ENCODE results near the gene PRSS36.
"Not testable (repeated sequence)": the region's sequence is repeated elsewhere in the genome, so short reads cannot be mapped to it uniquely, and the experiment has no call there.

PRSS36 gene

GRCh38 chr16:31118223-31119155 lies 31.4 kb downstream of the PRSS36 start:
- DNase-seq, result no peak

DNA sequence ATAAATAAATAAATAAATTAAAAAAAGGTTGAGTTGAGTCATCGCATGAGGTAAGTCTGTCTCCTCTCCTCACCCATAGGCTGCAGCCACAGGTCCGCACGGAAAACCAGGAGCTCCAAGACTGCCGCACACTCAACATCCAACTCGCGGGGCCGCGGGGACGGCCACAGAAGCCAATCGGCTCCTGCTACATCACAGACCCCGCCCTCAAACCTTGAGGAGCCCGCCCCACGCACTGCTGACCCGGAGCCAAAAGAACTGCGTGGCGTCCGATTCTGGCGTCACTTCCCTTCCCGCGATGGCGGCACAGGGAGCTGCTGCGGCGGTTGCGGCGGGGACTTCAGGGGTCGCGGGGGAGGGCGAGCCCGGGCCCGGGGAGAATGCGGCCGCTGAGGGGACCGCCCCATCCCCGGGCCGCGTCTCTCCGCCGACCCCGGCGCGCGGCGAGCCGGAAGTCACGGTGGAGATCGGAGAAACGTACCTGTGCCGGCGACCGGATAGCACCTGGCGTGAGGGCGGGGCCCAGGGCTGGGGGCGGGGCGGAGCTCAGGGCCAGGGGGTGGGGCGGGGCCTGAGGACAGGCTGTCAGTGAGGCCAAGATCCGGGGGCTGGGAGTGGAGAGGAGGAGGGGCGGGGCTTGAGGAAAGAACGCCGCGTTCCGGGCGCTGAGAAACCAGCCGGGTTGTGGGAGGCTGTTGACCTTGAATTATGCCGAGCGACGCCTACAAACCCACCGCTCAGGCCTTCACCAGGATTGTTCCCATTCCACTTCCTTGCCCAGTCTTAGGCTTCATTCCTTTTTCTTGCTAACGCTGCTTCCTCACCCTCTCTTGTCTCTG lies 32.3 kb downstream of the PRSS36 start, which contains the start of gene KAT8:
TSS of gene KAT8 (plus strand) at position 281 of the 839 bp plus-strand sequence. CDS start at position 299, 18 bp downstream.
- peak; percentile 96 for DNase-seq

- no peak for DNase-seq
Observed at GRCh38 chr16:31114468-31114867, 35.4 kb downstream of the PRSS36 start.

- no peak for DNase-seq
Observed at GRCh38 chr16:31113121-31114120, 36.4 kb downstream of the PRSS36 start.

DNA sequence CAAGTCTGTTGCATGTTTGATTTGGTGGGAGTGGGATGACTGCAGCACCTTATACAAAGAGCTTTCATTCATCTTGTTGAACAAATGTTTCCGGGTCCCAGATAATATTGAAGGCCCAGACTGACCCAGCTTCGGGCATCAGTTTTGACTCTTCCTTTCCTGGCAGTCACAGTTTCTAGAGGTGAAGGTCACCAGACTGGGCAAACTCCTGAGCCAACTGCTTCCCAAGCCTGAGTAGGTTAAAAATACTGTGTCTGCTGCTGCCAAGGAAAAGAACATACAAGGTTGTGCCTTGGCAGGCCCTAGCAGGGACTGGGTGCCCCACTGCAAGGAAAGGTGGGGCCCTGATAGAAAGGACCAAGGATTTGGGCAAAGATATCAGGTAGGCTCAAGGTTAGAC lies 37.2 kb downstream of the PRSS36 start:
- DNase-seq, result no peak

DNA sequence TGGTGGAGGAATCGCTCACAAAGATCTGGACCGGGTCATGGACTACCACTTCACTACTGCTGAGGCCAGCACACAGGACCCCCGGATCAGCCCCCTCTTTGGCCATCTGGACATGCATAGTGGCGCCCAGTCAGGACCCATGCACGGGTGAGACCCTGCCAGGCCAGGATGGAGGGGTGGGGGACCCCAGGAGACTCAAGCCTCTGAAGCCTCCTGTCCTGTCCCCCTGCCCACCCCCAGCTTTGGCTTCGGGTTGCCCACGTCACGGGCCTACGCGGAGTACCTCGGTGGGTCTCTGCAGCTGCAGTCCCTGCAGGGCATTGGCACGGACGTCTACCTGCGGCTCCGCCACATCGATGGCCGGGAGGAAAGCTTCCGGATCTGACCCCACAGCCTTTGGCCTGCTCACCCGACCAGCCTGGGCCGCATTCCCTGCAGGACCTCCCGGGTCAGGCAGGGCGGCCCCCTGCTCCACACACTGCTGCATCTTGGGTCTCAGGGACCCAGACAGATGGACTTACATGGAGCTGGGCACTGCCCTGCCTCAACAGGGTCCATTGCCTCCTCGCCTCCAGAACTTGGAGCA lies 37.9 kb downstream of the PRSS36 start:
- DNase-seq, result no peak

GRCh38 chr16:31110106-31111034 lies 39.5 kb downstream of the PRSS36 start:
- DNase-seq, result no peak

- DNase-seq, result no peak
Observed at GRCh38 chr16:31109622-31110021, 40.2 kb downstream of the PRSS36 start.

- DNase-seq, result no peak
Observed at GRCh38 chr16:31108794-31109558, 40.9 kb downstream of the PRSS36 start.

DNA sequence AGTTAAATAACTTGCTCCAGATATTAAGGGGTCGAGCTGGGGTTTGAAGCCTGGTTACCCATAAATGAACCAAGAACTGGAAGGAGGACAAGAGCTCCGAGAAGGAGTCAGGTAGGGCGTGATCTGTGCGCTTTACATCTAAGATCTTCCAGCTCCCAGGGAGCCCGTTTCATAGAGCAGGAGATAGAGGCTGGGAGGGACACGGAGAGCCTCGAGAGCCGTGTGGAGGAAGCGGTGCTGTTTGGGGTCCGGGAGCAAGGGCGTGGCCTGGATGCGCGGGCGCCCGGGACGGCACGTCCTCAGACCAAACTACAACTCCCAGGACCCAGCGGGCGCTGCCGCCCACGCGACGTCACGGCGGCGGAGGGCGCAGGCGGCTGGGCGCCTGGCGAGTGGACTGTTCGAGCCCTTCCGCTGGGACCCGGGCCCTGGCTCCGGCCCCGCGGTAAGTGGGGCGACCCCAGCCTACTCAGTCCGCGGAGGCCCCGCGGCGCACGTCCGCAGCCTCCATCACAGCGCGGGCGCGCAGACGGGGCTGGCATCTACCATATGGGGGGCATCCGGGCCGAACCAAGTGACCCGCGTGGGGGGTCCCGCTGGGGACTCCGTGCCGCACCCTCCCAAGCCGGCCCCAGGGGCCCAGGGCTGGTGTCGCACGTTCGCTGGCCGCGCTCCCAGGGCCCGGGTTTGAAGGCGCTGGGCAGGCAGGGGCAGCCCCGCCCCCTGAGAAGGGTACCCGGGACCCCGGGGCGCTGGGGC lies 41.7 kb downstream of the PRSS36 start, which contains the start of gene BCKDK:
TSS of gene BCKDK (plus strand) at position 352 of the 759 bp plus-strand sequence. CDS start 838 bp downstream, outside the sequence.
- DNase-seq, result peak; percentile 20

DNA sequence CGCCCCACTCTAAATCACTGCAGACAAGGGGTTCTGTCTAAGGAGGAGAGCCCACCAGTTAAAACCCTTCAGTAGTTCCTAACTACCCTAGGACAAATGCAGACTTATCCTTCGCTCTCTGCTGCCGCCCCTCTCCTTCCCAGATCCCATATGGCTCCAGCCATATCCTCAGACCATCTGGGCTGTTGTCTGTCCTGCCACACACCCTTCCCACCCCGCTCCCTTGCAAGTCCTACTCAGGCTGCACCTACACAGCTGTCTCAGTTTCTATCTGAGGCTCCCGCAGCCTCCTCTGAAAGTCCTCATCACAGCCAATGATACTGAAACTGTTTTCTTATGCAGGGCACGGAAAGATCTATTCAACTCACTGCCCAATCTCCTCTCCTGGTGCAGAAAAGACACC lies 42.4 kb downstream of the PRSS36 start:
- no peak for DNase-seq

- no peak for DNase-seq
Observed at GRCh38 chr16:31106509-31107464, 43.1 kb downstream of the PRSS36 start.

GRCh38 chr16:31105677-31106213 lies 44.1 kb downstream of the PRSS36 start:
- peak; percentile 77 for DNase-seq

DNA sequence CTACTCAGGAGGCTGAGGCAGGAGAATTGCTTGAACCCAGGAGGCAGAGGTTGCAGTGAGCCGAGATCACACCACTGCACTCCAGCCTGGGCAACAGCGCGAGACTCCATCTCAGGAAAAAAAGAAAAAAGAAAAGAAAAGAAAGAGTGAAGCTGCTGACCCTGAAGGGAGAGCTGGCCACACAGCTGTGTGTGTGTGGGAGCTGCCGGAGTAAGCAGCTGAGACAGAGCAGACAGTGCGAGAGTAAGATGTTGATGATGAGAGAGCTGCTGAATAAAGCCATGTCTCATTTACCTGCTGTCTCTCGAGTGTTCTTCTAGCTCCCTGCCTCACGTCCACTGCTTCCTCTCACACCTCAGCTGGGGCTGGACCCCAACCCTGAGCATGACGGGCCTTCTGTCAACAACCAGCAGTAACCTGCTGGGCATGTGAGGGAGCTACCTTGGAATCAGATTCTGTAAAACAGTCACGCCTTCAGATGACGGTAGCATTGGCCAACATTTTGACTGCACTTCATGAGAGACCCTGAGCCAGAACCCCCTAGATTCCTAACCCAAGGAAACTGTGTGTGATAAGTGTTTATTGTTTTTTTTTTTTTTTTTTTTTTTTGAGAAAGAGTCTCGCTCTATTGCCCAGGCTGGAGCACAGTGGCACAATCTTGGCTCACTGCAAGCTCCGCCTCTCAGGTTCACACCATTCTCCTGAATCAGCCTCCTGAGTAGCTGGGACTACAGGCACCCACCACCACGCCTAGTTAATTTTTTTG lies 48.8 kb downstream of the PRSS36 start:
- DNase-seq, result not testable (repeated sequence)

- no peak for DNase-seq
Observed at GRCh38 chr16:31099860-31100638, 49.8 kb downstream of the PRSS36 start.

All from NCI-H2029 (cell line).